BJ (cell line): ENCODE results near the gene SLAMF7. TPM values are rescaled to one million over a fixed set of nuclear protein-coding genes. Genes with fewer than 3 reads are reported as not detected.

Source experiments
- CTCF ChIA-PET: fragments of 350-600 bp; formaldehyde crosslinking; extraction: SDS; loops from one replicate; lab custom pipeline; 2021; ENCODE audit warnings: antibody characterized with exemption, inconsistent platforms; lab: Yijun Ruan, JAX
- POLR2A ChIA-PET: fragments of 300-600 bp; sonication (Branson Sonifier 250); formaldehyde crosslinking; extraction: SDS; loops from one replicate; lab custom pipeline; 2021; ENCODE audit warnings: antibody characterized with exemption; lab: Charles Lee
- DNase-seq: peaks from one replicate; pipeline ENCODE4 v3.0.0-alpha.2; 2011; ENCODE audit warnings: low read depth
- H3K27me3 ChIP-seq: 2 replicates; pipeline ENCODE4 v1.6.0; 2011; ENCODE audit warnings: low read length; ENCODE audit not compliant: control insufficient read depth, insufficient read depth
- H3K36me3 ChIP-seq: 2 replicates; pipeline ENCODE4 v1.5.1; 2011; ENCODE audit warnings: low read length; ENCODE audit not compliant: control insufficient read depth, insufficient read depth
- H3K4me3 ChIP-seq: 2 replicates; pipeline ENCODE4 v1.5.1; 2011; ENCODE audit warnings: low read depth, mild to moderate bottlenecking, control low read depth, low read length
- CTCF ChIP-seq: IDR thresholded peaks from 2 replicates; pipeline ENCODE4 v1.5.1; 2011; ENCODE audit warnings: low read depth, mild to moderate bottlenecking, control low read depth, inconsistent platforms, low read length, moderate library complexity; ENCODE audit not compliant: insufficient read depth
- polyA plus RNA-seq: library from polyadenylated mRNA; depleted of rRNA; stranded (reverse); fragments of >200 nt; gene quantifications from 2 replicates; pipeline ENCODE4 v1.2.3, GENCODE V29; 2011

The SLAMF7 gene
- polyA plus RNA-seq, 1 experiment: not detected

DNA sequence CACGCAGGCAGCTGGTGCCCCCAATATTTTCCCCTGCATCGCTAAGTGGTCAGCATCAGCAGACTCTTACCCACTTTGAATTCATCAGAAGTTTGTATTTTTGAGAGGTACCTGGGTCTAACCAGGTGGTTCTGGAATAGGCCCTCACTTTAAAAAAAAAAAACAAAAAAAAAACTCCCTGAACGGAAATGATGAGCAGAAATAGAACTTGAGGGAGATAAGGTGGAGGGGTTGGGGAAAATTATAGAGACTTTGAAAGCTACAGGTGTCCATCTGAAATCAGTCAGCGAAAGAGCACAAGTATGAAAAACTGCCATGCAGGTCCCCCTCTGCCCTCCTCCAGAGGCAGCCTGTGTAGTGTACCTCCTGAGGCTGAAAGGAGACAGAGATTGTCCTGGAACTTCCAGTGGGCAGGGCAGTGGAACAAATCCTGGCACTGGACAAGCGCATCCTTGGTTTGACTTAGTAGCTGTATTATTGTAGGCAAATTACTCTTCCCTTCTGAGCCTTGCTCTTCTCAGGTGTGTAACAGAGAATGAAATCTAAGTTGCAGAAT is 1.2 kb downstream of the SLAMF7 start:
- ChIA-PET CTCF (no interaction called here), POLR2A (no interaction called here)
- no peaks in the 10 kb centered on the region for H3K36me3 ChIP-seq
- no peak for TF ChIP-seq CTCF
- H3K27me3 ChIP-seq: no peaks in the 10 kb centered on the region
- DNase-seq: no peak
- no peak overlapping the region for H3K4me3 ChIP-seq

- Histone ChIP-seq H3K36me3 (no peaks in the 10 kb centered on the region), H3K27me3 (no peaks in the 10 kb centered on the region), H3K4me3 (no peak overlapping the region)
- POLR2A ChIA-PET: no interaction called here
- DNase-seq: no peak
- no peak for TF ChIP-seq CTCF
- CTCF ChIA-PET: no interaction called here
Measured at GRCh38 chr1:160741092-160741501, 2.0 kb downstream of the SLAMF7 start.

- ChIA-PET POLR2A (no interaction called here), CTCF (interaction anchor here (1.2 kb wide), 1 partner anchor 10 kb away, joined by 3 read pairs; no protein-coding TSS in a partner anchor)
- TF ChIP-seq CTCF: no peak
- no peaks in the 10 kb centered on the region for H3K36me3 ChIP-seq
- DNase-seq: no peak
- no peaks in the 10 kb centered on the region for H3K27me3 ChIP-seq
- H3K4me3 ChIP-seq: no peak overlapping the region
Measured at GRCh38 chr1:160741612-160742348, 2.7 kb downstream of the SLAMF7 start.

GRCh38 chr1:160742428-160743127 is 3.5 kb downstream of the SLAMF7 start:
- DNase-seq: no peak
- TF ChIP-seq CTCF: no peak
- Histone ChIP-seq H3K4me3 (no peak overlapping the region), H3K27me3 (no peaks in the 10 kb centered on the region), H3K36me3 (no peaks in the 10 kb centered on the region)
- CTCF ChIA-PET: interaction anchor here (0.5 to 1.2 kb wide), 2 partner anchors 10 to 231 kb away, joined by 3 to 6 read pairs; no protein-coding TSS in a partner anchor
- POLR2A ChIA-PET: no interaction called here

GRCh38 chr1:160743266-160743665 is 4.2 kb downstream of the SLAMF7 start:
- CTCF ChIA-PET: interaction anchor here (0.5 to 1.2 kb wide), 2 partner anchors 9 to 230 kb away, joined by 3 to 6 read pairs; no protein-coding TSS in a partner anchor
- no peak for DNase-seq
- POLR2A ChIA-PET: no interaction called here
- no peak for TF ChIP-seq CTCF
- Histone ChIP-seq H3K4me3 (no peak overlapping the region), H3K27me3 (no peaks in the 10 kb centered on the region), H3K36me3 (no peaks in the 10 kb centered on the region)
